ENCODE data around the gene ARF1.

ARF1 gene

DNA sequence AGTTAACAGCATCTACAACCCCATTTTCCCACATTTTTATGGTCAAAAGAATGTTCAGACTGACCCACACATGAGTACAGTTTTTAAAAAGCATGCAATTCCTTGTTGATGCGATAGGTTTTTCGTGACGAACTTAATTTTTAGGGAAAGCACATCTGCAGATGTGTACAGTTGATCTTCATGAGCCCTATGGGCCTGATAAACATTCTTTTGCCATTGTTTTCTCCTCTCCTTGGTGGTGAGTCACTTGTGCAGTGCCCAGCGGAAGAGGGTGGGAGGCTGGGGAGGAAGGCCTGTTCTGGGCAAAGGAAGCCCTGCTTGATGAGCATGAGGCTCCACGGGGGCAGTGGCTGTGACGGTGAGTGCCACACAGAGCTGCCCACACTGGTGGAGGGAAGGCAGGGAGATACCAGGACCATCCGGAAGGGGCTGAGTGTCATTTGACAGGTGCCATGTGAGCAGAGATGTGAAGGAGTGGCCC is 5.3 kb downstream of the ARF1 start:
- peak; percentile 67 for DNase-seq (ENCODE audit: low spot score)

GRCh38 chr1:228088586-228089498 is 6.3 kb downstream of the ARF1 start:
- no peak for DNase-seq (ENCODE audit: low spot score)

- no peak for DNase-seq (ENCODE audit: low spot score)
These were observed 7.2 kb downstream of the ARF1 start for GRCh38 chr1:228089519-228090380.

- no peak for DNase-seq (ENCODE audit: low spot score)
These were observed 8.1 kb downstream of the ARF1 start for GRCh38 chr1:228090613-228091081.

DNA sequence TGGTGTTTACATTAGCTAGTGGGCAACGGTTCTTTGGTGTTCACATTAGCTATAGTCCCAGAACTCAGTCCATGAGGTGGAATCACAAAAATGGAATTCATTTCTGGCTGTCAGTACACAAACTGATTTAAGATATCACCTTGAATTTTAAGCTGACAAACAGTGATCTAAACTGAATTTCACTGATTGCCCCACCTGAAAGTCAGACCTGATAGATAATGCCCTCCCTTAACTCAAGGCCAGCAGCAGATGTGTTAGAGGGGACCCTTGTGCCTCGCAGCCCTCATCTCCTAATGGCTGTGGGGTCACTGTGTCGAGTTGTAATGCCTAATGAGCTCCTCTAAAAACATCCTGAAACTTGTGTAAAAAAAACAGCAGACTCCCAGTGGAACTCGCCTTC is 8.6 kb downstream of the ARF1 start:
- no peak for DNase-seq (ENCODE audit: low spot score)

DNA sequence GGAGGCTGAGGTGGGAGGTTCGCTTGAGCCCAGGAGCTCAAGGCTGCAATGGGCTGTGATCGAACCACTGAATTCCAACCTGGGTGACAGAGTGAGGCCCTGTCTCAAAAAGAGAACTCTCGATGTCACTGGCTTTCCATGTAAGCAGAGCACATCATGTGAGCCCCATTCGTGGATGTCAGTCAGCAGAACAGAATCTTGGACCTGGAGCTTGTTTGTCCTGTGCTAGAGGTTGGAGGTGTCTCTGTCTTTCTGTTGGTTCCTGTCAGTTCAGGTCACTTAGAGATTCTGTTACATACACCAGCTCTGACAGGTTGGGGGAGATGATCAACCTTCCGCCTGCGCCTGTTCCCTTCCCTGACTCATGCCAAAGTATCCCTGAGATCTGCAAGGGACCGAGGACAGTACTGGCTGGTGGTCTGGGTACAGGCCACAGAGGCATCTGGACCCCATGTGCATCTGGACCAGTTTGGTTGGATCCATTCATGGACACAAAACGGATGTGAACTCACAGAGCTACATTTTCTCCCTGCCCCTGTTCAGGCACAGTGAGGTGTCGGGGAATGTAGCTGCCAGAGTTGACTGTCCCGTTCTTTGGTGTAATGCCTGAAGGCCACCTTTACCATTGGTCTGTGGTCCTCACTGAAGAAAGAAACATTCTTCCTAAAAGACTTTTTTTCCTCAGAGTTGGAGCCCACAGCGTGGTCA is 10.0 kb downstream of the ARF1 start:
- no peak for DNase-seq (ENCODE audit: low spot score)

DNA sequence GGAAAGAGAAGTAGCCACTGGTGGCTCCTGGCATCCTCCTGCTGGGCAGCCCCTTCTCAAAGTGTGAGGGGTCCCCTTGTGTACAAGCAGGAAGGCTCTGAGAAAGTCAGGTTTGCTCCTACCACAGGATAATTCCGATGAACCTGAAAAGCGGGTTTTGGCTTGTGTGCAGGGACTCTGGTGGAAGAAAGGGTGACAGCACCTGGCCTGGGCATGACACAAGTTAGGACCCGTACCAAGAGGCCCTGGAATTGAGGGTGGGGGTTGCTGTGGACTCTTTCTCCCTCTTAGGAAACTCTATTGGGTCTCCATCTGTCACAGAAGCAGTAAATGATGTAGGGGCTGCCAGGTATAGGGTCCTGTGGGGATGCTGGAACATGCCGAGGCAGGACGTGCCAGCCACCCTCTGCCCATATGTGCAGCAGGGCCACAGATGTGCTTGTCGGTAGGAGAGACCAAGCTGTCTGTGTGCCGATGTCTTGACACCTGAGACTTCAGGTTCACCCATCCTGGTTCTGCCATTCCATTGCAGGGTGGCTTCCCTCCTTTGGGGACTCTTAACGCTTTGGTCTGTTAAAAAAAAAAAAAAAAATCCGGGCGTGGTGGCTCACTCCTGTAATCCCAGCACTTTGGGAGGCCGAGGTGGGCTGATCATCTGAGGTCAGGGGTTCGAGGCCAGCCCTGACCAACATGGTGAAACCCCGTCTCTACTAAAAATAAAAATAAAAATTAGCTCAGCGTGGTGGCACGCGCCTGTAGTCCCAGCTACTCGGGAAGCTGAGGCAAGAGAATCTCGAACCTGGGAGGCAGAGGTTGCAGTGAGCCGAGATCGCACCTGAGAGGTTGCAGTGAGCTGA is 10.8 kb downstream of the ARF1 start:
- DNase-seq (ENCODE audit: low spot score) = no peak

DNA sequence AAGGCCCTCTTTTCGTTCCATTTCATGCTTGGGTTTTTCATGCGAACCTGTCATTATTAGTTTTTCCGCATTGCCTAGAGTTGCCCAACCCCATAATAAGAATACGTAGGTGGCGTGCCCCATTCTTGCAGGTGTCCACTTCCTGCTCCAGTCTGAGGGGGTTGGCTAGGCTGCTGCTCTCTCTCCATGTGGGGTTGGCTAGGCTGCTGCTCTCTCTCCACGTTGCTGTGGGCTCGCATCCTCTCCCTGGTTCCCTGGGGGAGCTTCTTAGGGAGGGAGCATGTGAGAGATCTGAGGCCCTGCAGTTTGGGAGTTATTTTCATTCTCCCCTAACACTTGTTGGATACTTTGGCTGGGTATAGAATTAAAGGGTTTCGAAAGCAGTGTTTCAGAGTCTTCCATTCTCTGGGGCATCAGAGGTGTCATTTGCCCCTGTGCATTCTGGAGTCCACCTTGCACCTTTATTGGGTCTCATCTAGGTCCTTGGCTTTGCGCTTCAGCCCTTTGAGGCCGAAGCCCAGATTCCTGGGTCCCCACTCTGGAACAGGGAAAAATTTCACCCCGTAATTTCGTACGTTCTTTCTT is 12.0 kb downstream of the ARF1 start:
- DNase-seq (ENCODE audit: low spot score) = no peak

GRCh38 chr1:228095161-228095560 is 12.7 kb downstream of the ARF1 start:
- no peak for DNase-seq (ENCODE audit: low spot score)

GRCh38 chr1:228095938-228096337 is 13.4 kb downstream of the ARF1 start:
- peak; percentile 24 for DNase-seq (ENCODE audit: low spot score)

DNA sequence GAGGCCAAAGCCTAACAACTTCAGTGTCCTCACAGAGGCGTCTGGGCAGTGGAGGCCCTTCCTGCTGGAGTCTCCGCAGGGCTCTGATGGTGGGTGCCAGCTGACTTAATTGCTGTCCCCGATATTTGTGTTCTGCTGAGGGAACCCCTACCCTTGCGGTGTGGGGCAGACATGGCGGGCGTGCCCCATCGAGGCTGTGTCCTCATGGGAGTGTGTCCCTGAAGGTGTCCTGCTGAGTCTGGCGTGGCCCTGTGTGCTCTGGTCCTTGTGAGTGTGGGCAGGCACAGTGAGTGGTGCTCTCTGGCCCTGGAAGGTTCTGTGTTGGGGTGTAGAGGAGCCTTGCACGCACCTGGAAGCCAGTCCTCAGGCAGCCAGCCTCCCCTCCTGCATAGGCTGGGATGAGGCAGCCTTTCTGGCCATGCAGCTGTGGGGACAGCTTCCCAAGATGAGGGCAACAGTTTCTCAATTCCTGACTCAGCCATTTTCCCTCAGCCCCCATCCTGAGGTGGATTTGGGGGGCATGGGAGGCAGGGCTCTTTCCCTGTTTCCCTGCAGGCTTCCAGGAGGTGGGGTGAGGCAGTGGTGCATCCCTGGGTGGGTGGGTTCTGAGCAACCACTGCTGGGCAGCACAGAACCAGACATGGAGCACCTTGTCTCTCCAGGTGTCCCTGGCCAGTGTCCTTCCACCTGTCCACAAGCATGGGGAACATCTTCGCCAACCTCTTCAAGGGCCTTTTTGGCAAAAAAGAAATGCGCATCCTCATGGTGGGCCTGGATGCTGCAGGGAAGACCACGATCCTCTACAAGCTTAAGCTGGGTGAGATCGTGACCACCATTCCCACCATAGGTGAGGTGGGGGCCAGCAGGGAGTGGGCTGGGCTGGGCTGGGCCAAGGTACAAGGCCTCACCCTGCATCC is 14.2 kb downstream of the ARF1 start:
- no peak for DNase-seq (ENCODE audit: low spot score)

GRCh38 chr1:228097333-228098081 is 15.0 kb downstream of the ARF1 start:
- DNase-seq (ENCODE audit: low spot score) = no peak

GRCh38 chr1:228098323-228098931 is 15.9 kb downstream of the ARF1 start:
- DNase-seq (ENCODE audit: low spot score) = no peak

GRCh38 chr1:228099331-228099732 is 16.8 kb downstream of the ARF1 start:
- DNase-seq (ENCODE audit: low spot score) = no peak

DNA sequence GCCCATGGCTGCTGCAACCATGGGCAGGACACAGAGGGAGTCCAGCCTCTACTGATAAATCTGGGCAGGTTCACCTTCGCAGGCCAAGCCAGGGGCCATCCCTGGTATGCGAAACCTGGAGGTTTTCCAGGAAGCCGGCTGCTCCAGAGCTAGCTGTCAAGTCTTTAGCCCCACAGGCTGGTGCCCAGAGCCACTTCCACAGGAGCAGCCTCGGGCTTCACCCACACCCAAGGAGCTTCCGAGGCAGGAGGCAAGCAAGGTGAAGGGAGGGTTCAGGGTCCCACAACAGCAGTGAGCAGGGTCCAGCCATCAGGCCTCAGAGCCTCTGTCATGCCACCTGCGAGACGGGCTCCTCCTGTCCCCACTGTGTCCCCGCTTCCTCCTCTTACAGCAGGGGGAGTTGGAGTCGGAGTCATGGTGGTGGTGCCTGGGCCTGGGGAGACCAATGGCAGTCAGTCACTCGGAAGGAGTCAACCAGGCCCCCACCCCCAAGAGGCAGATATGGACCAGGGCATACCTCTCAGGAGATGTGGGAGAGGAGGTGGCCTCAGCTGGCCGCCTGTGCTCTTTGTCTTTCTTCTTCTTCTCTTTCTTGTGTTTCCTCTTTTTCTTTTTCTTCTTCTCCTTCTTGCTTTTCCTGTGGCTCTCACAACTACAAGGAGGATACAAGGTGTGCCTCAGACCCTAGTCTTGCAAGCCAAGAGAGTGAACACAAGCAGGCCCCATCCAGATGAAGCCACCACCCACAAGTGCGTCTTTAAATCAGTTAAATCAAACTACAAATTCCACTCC is 18.5 kb downstream of the ARF1 start:
- DNase-seq (ENCODE audit: low spot score) = no peak

GRCh38 chr1:228101614-228101993 is 19.1 kb downstream of the ARF1 start:
- DNase-seq (ENCODE audit: low spot score) = peak; percentile 32

DNA sequence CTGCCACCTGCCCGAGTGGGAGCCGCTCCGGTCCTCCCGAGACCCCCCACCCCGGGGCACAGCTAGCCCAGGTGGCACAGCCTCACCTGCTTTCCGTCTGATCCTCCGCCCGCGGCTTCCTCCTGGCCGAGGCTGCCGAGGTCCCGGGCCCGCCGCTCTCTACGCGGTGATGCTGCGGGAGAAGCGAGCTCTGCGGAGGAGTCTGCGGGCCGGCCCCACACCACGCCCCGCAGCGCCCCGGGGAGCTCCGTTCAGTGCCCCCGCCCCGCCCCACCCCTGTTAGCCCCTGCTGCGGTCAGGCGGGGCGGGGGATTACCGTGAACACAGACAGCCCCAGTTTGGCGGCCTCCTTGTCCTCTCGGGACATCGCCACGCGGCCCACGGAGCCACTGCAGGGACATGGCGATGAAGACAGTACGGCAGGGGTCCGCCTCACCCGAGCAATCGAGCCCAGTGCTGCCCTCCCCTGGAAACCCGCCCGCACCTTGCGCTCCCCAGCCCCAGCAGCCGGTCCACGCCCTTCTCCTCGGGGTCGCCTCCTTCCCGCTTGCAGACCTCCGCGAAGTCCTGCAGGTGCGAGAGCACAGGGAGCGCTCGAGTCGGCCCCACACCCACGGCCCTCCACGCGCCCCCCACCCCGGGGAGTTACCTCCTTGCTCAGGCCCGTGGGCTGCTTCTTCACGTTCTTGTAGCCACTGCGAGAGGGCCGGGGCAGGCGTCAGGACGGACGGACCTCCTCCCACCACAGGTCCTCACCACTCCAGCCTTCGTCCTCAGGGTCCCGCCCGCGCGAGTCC is 19.7 kb downstream of the ARF1 start:
- DNase-seq (ENCODE audit: low spot score) = peak; percentile 55

Measured in RKO (cell line).